Fibroblast of upper back skin (primary cell): Measurements from ENCODE around the gene ALDH2.
"Not testable (repeated sequence)": the region's sequence is repeated elsewhere in the genome, so short reads cannot be mapped to it uniquely, and the experiment has no call there.

Experiments
- DNase-seq: peaks from one replicate; pipeline ENCODE4 v3.0.0-alpha.2; 2013

ALDH2 gene

DNA sequence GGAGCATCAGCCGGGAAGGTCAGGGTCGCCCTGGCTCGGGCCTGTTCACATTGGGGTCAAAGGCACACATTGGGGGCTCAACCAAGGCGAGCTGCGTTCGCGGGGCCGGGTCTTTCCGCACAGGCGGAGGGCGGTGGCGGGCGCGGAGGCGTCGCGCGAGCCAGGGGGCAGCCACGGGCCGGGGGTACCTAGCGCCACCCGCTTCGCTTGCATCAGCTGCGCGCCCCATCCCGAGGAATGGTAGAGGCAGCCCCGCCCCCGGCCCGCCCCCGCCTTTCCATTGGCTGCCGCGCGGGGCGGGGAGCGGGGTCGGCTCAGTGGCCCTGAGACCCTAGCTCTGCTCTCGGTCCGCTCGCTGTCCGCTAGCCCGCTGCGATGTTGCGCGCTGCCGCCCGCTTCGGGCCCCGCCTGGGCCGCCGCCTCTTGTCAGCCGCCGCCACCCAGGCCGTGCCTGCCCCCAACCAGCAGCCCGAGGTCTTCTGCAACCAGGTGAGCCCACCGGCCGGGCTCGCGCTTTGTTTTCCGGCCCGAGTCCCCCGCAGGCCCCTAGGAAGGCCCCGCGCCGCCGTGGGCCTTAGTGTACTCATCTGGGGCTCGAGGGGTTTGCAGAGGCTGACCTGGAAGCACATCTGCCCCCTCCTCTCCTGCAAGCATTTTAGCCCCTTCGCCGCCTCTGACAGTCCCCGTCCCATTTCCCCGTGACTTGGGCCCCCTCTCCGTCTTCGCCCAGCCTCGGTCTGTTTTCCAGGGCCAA, at the start of gene ALDH2:
Gene ALDH2 (plus strand): TSS at position 326 of the 754 bp plus-strand sequence. CDS start 50 bp downstream, at position 376.
- peak; percentile 73 for DNase-seq

DNA sequence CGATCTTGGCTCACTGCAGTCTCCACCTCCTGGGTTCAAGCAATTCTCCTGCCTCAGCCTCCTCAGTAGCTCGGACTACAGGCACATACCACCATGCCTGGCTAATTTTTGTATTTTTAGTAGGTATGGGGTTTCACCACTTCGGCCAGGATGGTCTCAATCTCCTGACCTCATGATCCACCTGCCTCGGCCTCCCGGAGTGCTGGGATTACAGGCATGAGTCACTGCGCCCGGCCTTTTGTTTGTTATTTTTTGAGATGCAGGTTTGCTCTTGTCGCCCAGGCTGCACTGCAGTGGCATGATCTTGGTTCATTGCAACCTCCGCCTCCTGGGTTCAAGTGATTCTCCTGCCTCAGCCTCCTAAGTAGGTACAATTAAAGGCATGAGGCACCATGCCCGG, 47.4 kb upstream of the ALDH2 start:
- not testable (repeated sequence) for DNase-seq

DNA sequence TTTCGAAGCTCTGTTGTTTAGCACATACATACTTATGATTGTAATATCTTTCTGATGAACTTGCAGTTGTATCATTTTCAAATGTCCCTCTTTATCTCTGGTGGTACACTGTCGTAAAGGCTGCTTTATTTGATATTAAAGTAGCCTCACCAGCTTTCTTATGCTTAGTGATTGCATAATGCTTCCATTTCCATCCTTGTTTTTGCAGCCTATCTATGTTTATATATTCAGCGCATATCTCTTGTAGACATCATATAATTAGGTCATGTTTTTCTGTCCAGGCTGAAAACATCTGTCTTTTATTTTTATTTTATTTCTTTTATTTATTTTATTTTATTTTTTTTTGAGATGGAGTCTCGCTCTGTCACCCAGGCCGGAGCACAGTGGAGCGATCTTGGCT, 46.3 kb upstream of the ALDH2 start:
- DNase-seq: no peak

DNA sequence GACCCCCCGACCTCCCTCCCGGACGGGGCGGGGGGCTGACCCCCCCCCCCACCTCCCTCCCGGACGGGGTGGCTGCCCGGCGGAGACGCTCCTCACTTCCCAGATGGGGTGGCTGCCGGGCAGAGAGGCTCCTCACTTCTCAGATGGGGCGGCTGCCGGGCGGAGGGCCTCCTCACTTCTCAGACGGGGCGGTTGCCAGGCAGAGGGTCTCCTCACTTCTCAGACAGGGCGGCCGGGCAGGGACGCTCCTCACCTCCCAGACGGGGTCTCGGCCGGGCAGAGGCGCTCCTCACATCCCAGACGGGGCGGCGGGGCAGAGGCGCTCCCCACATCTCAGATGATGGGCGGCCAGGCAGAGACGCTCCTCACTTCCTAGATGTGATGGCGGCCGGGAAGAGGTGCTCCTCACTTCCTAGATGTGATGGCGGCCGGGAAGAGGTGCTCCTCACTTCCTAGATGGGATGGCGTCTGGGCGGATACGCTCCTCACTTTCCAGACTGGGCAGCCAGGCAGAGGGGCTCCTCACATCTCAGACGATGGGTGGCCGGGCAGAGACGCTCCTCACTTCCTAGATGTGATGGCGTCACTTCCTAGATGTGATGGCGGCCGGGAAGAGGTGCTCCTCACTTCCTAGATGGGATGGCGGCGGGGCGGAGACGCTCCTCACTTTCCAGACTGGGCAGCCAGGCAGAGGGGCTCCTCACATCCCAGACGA, 42.9 kb upstream of the ALDH2 start:
- DNase-seq: not testable (repeated sequence)

DNA sequence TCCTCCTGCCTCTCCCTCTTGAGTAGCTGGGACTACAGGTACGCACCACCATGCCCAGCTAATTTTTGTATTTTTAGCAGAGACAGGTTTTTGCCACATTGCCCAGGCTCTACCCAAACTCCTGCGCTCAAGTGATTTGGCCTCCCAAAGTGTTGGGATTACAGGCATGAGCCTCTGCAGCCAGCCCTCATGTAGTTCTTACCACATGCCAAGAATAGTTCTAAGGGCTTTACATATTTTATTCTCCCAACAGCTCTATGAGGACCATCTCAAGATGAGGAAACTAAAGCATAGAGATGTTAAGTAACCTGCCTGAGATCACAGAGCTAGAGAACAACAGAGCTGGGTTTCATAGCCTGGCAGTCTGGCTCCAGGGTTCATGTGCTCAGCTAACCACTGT, 37.9 kb upstream of the ALDH2 start:
- no peak for DNase-seq

DNA sequence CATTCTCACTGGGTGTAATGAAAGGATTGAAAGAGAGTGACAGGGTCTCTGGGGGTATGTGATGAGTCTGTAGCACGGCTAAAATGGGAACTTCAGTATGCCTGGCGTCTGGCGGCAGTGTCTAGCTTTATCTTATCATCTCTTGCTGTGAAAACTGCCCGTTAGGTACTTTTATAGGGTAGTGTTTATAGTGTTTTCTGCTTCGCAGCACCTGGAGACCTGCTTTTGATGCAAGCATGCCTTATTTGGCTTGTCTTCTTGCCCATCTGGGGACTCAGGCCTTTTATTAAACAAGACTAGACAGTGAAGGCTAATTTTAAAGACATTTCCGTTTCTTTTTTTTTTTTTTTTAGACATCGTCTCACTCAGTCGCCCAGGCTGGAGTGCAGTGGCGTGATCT, 36.3 kb upstream of the ALDH2 start:
- DNase-seq: no peak

DNA sequence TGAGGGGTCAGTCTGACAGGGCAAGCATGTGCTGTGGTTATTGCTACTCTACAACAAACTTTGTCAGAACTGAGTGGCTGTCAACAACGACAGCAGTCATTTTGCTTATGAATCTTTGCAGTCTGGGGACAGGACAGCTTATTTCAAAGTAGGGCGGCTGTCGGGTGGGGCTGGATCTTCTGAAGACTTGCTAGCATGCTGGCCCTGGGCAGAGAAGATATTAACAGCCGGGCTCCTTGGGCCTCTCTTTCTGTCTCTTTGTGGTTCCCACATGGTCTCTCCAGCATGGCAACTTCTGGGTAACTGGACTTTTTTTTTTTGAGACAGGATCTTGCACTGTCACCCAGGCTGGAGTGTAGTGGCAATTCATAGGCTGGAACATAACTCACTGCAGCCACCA, 33.9 kb upstream of the ALDH2 start:
- no peak for DNase-seq

DNA sequence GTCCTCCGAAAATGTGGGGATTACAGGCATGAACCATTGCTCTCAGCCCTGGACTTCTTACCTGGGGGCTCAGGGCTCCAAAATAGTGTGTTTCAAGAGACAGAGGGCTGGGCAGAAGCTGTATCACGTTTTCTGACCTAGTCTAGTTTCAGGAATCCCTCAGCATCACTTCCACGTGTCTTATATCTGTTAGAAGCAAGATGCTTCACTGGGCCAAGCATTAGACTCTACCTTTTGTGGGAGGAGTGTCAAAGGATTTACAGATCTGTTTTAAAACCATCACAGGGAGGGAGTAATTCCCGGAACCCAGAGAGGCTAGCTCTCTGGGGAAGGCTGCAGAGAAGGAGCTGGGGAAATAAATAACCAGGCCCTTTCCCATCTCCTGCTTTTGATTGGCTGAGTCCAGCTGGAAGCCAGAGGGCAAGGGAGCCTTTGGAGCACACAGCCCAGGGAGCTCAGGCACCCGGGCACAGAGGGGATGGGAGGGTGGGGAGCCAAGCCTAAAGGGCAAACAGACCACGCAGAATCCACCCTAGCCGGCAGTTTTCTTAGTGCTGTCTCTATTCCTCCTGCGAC, 33.3 kb upstream of the ALDH2 start:
- no peak for DNase-seq

DNA sequence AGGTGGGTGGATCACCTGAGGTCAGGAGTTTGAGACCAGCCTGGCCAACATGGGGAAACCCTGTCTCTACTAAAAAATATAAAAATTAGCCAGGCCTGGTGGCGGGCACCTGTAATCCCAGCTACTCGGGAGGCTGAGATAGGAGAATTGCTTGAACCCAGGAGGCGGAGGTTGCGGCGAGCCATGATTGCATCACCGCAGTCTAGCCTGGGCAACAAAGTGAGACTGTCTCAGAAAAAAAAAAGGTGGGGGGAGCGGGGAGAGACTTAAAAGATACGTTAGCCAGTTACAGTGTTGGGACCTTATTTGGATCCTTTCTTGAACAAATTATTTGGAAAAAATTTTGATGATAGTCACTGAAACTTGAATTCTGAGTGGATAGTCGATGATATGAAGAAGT, 27.2 kb upstream of the ALDH2 start:
- not testable (repeated sequence) for DNase-seq

DNA sequence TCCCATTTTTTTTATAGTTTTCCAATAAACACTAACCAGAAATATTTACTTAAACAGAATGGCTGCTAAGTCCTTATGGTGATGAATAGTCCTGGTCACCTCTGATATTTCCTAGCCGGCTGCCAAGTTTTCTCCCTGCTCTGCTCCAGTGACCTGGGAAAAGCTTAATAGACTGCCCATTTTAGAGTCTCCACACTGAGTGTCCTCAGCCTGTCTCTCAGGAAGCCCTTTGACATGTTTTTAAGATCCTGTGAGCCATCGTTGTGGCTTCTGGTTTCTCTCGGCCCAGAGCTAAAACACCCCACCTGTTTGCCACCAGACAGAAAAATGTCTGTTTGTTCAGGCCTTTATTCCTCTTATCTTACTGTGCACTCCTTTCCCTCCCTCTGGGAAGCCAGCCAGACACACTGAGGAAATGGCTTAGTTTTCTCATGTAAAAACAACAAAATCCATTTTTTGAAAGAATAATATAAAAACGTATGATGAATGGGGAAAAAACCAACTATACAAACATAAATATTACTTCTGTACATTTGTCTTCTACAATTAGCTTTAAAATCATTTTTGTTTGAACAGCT, 25.4 kb upstream of the ALDH2 start:
- no peak for DNase-seq

DNA sequence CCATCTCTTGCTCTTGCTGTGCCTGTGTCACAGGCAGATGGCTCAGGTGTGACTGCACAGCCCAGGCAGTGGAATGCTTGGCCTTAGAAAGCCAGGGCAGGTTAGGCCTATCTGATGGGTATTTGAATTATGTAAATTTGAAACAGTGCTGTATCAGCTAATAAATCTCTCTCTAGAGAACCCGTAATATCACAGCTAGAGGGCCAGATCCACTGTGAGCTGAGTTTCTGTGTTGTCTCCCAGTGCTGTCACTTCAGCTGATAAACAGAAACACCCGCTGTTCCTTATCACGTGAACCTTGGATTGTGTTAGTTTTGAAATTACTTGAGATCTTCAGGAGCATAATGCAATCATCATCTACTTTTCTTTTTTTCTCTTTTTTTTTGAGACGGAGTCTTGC, 21.5 kb upstream of the ALDH2 start:
- DNase-seq: no peak

DNA sequence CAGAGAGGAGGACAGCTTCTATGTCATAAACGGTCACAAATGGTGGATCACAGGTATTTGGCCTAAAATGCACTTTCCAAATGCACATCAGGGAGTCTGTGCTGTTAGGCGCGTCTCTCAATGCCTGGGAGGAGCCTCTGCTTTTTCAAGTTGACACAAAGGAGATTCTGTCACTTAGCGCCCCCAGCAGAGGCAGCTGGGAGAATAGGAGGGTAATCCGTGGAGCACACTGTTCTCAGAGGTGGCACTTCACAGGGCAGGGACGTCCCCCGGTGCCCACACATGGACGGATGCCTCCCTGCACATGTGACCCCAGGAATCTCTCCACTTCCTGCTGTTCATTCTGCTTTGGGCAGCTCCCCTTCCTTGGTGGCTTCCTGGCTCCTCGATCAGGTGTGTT, 19.4 kb upstream of the ALDH2 start:
- DNase-seq: no peak

DNA sequence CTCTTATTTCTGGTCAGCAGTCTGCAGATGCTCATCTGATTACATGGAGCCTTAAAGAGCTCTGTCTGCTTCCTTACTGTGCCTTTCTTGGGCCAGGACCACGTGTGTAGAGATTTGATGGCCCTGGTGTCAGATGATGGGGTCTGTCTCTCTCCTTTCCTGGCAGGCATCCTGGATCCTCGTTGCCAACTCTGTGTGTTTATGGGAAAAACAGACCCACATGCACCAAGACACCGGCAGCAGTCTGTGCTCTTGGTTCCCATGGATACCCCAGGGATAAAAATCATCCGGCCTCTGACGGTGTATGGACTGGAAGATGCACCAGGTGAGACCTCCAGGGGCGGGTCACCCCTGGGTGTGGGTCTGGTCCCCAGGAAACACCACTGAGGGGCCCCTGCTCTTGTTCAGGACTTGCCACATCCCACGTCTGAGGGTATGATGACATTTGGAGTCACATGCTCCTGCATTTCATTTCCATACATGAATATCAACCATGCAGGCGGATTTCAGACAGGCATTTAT, 18.5 kb upstream of the ALDH2 start:
- DNase-seq: no peak

DNA sequence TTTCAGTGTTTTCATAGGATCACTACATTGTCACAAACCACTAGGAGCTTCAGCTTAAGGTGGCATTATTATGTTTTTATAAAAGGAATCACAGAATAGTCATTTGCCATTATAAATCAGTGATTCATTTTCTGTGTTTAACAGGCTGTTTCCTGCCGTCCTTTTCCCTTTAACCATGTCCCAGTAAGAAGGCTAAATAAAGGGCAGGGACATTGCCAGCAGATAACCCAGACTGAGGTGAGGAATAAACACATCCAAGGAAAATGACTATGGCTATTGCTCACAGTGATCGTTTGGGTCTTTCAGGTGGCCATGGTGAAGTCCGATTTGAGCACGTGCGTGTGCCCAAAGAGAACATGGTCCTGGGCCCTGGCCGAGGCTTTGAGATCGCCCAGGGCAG, 17.9 kb upstream of the ALDH2 start:
- DNase-seq: no peak

DNA sequence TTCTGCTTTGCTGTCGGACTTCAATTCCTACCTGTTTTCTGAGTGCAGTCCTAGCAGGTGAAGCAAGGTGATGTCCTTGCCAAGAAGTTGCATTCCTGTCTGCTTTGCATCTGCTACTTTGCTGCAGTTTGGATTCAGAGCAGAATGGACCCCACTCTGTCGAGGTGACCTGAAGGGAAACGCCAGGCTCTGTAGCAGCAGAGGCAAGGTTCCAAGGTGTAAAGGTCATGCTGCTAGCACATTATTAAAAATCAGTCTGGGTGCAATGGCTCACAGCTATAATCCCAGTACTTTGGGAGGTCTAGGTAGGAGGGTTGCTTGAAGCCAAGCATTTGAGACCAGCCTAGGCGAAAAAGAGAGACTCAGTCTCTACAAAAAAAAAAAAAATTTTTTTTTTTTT, 17.3 kb upstream of the ALDH2 start:
- no peak for DNase-seq

DNA sequence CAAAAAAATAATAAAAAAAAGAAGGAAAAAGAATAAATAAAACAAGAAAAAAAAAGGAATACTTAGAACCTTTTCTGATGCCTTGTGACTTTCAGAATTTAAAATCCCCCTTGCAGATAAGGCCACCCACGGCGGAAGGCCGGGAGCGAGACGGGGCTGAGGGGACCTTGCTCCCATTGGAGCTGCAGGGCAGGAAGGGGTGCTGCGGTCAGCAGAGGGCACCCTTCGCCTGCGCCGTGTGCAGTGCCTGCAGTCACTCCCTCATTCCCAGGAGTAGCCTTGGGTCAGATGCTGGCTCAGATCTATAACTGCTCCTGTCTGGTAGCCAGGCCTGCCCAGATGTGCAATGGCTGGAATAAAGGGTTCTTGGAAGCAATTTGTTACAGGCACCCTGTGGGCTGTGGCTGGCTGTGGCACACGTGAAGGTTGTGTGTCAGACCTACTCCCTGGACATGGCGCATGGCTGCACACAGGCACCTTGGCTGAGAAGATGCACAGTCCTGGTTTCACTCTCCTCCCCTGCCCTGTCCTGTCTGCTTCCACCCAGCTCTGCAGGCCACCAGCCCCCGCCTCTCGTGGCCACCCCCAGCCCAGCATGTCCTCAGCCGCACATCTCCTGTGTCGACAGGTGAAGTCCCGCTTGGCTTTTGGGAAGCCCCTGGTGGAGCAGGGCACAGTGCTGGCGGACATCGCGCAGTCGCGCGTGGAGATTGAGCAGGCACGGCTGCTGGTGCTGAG, 13.4 kb upstream of the ALDH2 start:
- DNase-seq: peak; percentile 41

DNA sequence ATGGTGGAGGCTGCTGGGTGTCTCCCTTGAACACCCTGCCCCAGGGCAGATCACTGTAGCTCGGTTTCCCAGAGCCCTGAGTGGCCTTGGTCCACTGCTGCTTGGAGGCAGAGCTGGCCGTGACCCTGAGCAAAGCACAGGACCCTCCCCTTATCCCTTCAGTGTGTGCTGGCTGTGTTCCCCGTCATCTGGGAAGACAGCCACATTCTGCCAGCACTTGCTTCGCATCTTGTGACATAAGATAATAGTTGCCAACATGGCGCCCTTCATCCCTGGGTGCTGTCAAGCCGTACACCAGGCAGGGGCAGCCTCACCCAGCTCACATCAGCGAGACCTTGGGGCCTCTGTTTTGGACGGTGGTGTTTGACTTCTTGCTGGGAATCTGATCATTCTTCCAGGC, 12.1 kb upstream of the ALDH2 start:
- DNase-seq: no peak

DNA sequence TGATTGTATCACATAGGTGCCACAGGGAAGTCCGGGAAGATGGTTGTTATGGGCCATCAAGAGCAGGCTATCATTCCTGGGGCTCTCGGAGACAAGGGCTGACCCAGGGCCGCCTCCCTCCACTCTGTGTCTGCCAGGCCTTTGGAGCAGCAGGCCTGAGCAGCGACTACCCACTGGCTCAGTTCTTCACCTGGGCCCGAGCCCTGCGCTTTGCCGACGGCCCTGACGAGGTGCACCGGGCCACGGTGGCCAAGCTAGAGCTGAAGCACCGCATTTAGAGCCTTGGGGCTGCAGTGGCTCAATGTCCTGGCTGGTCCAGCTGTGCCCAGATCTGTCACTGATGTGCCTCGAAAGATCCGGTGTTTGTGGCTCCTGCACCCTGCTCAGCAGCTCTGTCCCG, 10.5 kb upstream of the ALDH2 start:
- no peak for DNase-seq

DNA sequence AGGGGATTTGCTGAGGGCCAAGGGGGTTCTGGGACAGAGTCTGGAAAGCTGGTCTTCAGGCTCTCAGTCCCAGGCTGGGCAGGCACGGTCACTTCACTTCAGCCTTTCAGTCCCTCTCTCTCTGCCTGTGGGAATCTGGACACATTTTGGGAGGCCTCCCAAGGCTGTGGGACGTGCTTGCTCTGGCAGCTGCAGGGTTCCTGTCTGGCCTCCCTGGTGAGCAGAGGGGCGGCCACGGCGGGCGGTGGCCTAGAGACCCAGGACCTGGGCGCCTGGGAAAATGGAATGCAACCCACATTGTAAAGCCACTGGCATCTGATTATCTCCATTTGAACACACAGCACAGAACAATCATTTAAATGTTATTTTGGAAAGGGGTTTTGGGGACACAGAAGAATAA, 10.1 kb upstream of the ALDH2 start:
- DNase-seq: no peak

DNA sequence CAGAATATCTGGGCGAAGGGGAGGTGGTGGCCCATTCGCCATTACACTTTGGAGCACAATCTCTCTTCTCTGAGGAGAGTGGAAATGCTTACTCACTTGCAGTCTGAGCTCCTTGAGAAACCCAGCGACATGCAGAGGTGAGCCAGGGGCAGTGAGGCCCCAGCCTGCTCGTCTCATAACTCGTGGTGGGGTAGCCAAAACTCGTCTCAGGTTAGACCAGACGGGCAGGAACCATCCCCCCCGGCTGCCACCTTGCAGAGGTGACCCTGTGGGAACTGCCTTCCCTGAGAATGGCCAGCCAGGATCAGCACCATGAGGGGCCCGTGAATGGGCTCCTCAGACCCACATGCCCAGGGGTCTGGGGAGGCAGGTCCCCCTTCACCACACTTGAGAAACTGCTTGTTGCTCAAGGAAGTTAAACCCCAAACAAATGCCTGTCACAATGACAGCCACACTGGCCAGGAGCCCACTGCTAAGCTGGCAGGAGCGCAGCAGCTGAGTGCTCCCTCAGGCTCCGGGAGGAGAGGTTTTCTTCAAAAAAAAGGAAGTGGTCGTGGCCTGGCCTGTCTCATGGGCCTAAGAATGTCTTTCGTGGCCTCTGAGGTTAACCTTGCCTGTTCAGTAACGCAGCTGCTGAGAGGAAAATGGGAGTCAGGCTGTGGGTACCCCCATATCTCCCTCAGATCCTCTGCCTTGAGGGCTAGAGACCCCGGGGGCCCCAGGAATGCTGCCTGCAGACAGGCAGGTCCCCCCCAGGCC, 9.2 kb upstream of the ALDH2 start:
- DNase-seq: peak; percentile 47

DNA sequence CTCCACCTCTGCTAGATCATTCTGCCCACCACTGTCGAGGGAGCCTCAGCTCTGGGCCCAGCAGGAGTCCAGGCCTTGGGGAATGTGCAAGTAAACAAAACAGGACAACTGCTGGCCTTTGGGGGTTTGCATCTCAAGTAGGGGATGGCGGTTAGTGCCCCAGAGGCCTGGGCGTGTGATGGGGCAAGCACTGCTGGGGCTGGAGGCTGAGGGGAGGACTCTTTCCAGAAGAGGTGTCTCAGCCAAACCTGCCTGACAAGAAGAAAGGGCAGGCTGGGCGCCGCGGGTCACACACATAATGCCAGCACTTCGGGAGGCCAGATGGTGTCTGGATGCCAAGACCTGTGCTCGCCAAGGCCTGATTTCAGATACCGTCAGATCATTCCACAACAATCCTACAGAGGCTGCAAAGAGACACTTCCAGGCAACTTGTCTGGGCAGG, 8.6 kb upstream of the ALDH2 start:
- no peak for DNase-seq

DNA sequence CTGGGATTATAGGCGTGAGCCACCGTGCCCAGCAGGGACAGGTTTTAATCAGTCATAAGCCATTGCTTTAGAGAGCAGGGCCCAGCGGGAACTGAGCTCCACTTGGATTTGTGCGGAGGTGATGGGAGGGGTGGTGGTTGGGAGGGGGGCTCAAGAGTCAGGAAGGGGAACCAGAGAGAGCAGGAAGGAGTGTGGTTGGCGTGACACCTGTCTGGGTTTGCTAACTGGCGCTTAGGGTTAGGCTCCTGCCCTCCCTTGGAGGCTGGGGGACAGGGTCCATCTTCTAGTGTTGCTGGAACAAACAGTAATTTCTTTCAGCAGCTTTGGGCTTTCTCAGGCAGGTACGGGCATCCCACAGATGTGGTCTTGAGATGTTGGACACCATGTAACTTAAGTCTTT, 7.5 kb upstream of the ALDH2 start:
- DNase-seq: no peak
